Tibial artery (tissue), 4 donors: ENCODE results near the gene HMCN1.

Experiments
- DNase-seq, 2 donors: peaks; one replicate each; pipeline ENCODE4 v3.0.0-alpha.2; 2019
- H3K27ac ChIP-seq, 2 donors: fragments of 200-600 bp; sonication (generic) in 1 of 2; 1 replicate in 1 of 2; 2 replicates in 1 of 2; pipeline ENCODE4 v1.5.1; 2018 to 2019; ENCODE audit warnings: mild to moderate bottlenecking in 1 of 2
- H3K27me3 ChIP-seq, 2 donors: fragments of 200-600 bp; sonication (generic) in 1 of 2; one replicate each; pipeline versions ENCODE4 v1.5.1 to v1.6.0; 2016 to 2019
- H3K36me3 ChIP-seq, 3 donors: fragments of 200-600 bp; sonication (generic) in 2 of 3; one replicate each; pipeline ENCODE4 v1.5.1; 2016 to 2019; ENCODE audit warnings: mild to moderate bottlenecking in 2 of 3
- H3K4me1 ChIP-seq, 4 donors: fragments of 200-600 bp; sonication (generic) in 2 of 4; 1 replicate in 3 of 4; 2 replicates in 1 of 4; pipeline ENCODE4 v1.5.1; 2016 to 2019
- H3K4me3 ChIP-seq, 2 donors: fragments of 200-600 bp; sonication (generic) in 1 of 2; 1 replicate in 1 of 2; 2 replicates in 1 of 2; pipeline ENCODE4 v1.5.1; 2018 to 2019; ENCODE audit warnings: mild to moderate bottlenecking in 2 of 2
- H3K9me3 ChIP-seq, 3 donors: fragments of 200-600 bp; sonication (generic) in 1 of 3; one replicate each; pipeline ENCODE4 v1.5.1; 2016 to 2019
- CTCF ChIP-seq, 2 experiments: fragments of 200-600 bp in 1 of 2; fragments of 450-650 bp in 1 of 2; IDR thresholded peaks; one replicate each; pipeline ENCODE4 v1.5.1; 2017 to 2019; ENCODE audit warnings: antibody characterized with exemption in 2 of 2, mild to moderate bottlenecking in 1 of 2, moderate library complexity in 1 of 2
- intact Hi-C: fragments of 100-400 bp; cut with DNase I; formaldehyde crosslinking; loops from one replicate; pipeline ENCODE4 v1.15.0; 2023; ENCODE audit warnings: low total_unique reads

HMCN1 gene

GRCh38 chr1:185966471-185966870, 232.3 kb downstream of the HMCN1 start:
- no peak overlapping the region for H3K4me3 ChIP-seq
- no peak for TF ChIP-seq CTCF (IDR thresholded peaks at IDR 0.05)
- no peaks in the 10 kb centered on the region for H3K36me3 ChIP-seq
- H3K4me1 ChIP-seq, result peaks cover 0 to 34% (median 0%) of the 10 kb centered on the region in 4 donors
- intact Hi-C loops, result no loop called here
- no peaks in the 10 kb centered on the region for H3K27me3 ChIP-seq
- no peak for DNase-seq
- peak overlapping the region; percentile 32 to 42 for H3K27ac ChIP-seq
- H3K9me3 ChIP-seq, result no peaks in the 10 kb centered on the region

- no peaks in the 10 kb centered on the region for H3K36me3 ChIP-seq
- peaks cover 0 to 43% (median 0%) of the 10 kb centered on the region in 4 donors for H3K4me1 ChIP-seq
- no peaks in the 10 kb centered on the region for H3K27me3 ChIP-seq
- peak overlapping the region; percentile 13 to 35 for H3K27ac ChIP-seq
- H3K9me3 ChIP-seq, result no peaks in the 10 kb centered on the region
- DNase-seq, result no peak
- no peak for TF ChIP-seq CTCF (IDR thresholded peaks at IDR 0.05)
- H3K4me3 ChIP-seq, result no peak overlapping the region
- intact Hi-C loops, result no loop called here
Observed at GRCh38 chr1:185969028-185969427, 234.8 kb downstream of the HMCN1 start.

- intact Hi-C loops, result no loop called here
- no peaks in the 10 kb centered on the region for H3K9me3 ChIP-seq
- H3K36me3 ChIP-seq, result no peaks in the 10 kb centered on the region
- no peak for TF ChIP-seq CTCF (IDR thresholded peaks at IDR 0.05)
- H3K4me3 ChIP-seq, result no peak overlapping the region
- H3K27ac ChIP-seq, result peak overlapping the region in 1 of 2 donors; percentile 13
- no peaks in the 10 kb centered on the region for H3K27me3 ChIP-seq
- peaks cover 0 to 39% (median 0%) of the 10 kb centered on the region in 4 donors for H3K4me1 ChIP-seq
- DNase-seq, result no peak
Observed at GRCh38 chr1:185969524-185969991, 235.4 kb downstream of the HMCN1 start.

- Histone ChIP-seq H3K4me1 (peaks cover 0 to 19% (median 0%) of the 10 kb centered on the region in 4 donors), H3K27me3 (no peaks in the 10 kb centered on the region), H3K27ac (no peak overlapping the region), H3K9me3 (no peaks in the 10 kb centered on the region), H3K4me3 (no peak overlapping the region), H3K36me3 (no peaks in the 10 kb centered on the region)
- intact Hi-C loops, result no loop called here
- DNase-seq, result no peak
- no peak for TF ChIP-seq CTCF (IDR thresholded peaks at IDR 0.05)
Observed at GRCh38 chr1:185971688-185972087, 237.5 kb downstream of the HMCN1 start.

- H3K27me3 ChIP-seq, result no peaks in the 10 kb centered on the region
- peaks cover 0 to 19% (median 0%) of the 10 kb centered on the region in 4 donors for H3K4me1 ChIP-seq
- intact Hi-C loops, result no loop called here
Observed at GRCh38 chr1:185972096-185972850, 238.1 kb downstream of the HMCN1 start.

More at GRCh38 chr1:185972096-185972850, 238.1 kb downstream of the HMCN1 start:
- Histone ChIP-seq H3K9me3 (no peaks in the 10 kb centered on the region), H3K4me3 (no peak overlapping the region), H3K27ac (peak overlapping the region in 1 of 2 donors; percentile 6), H3K36me3 (no peaks in the 10 kb centered on the region)
- TF ChIP-seq CTCF (IDR thresholded peaks at IDR 0.05), result no peak
- no peak for DNase-seq
